K562 (cell line): Measurements from ENCODE around the gene KRT26. TPM values are rescaled to one million over a fixed set of nuclear protein-coding genes. Genes with fewer than 3 reads are reported as not detected.
A peak's percentile ranks its signal among the peaks of the same experiment; 100 is the strongest.

Source experiments
- C11orf30 ChIP-seq: fragments of 450-650 bp; IDR thresholded peaks from 2 replicates; pipeline ENCODE4 v1.6.1; 2016; ENCODE audit warnings: low read depth, mild to moderate bottlenecking
- CEBPB ChIP-seq: fragments of 450-650 bp; IDR thresholded peaks from 2 replicates; pipeline ENCODE4 v1.6.1; 2016; ENCODE audit warnings: missing genetic modification characterization, missing compliant biosample characterization
- E4F1 ChIP-seq: fragments of 250-450 bp; sonication (Bioruptor Pico); IDR thresholded peaks from 2 replicates; pipeline ENCODE4 v1.5.0; 2021; ENCODE audit warnings: mild to moderate bottlenecking, borderline replicate concordance
- FOXA1 ChIP-seq: fragments of 450-650 bp; IDR thresholded peaks from 2 replicates; pipeline ENCODE4 v1.6.1; 2016; ENCODE audit warnings: mild to moderate bottlenecking, borderline replicate concordance
- HES1 ChIP-seq: fragments of 450-650 bp; IDR thresholded peaks from 2 replicates; pipeline ENCODE4 v1.6.1; 2016; ENCODE audit warnings: low read depth, mild to moderate bottlenecking, moderate library complexity
- IRF9 ChIP-seq: fragments of 450-650 bp; IDR thresholded peaks from 2 replicates; pipeline ENCODE4 v1.6.1; 2016; ENCODE audit warnings: missing biosample characterization, missing genetic modification characterization
- KLF10 ChIP-seq: fragments of 250-450 bp; sonication (Bioruptor Pico); IDR thresholded peaks from 2 replicates; pipeline ENCODE4 v1.6.1; 2021; ENCODE audit warnings: matching md5 sums
- LARP7 ChIP-seq: fragments of 450-650 bp; IDR thresholded peaks from 2 replicates; pipeline ENCODE4 v1.6.1; 2016
- MLLT1 ChIP-seq, 2 experiments: fragments of 450-650 bp; IDR thresholded peaks; 2 replicates each; pipeline ENCODE4 v1.6.1; 2016
- NRF1 ChIP-seq, 2 experiments: fragments of 450-650 bp; IDR thresholded peaks in 1 of 2; conservative IDR thresholded peaks in 1 of 2; 2 replicates each; pipeline ENCODE4 v1.6.1; 2014; ENCODE audit warnings: mild to moderate bottlenecking in 2 of 2
- NUFIP1 ChIP-seq: fragments of 450-650 bp; IDR thresholded peaks from 2 replicates; pipeline ENCODE4 v1.6.1; 2018; ENCODE audit not compliant: partially characterized antibody
- PHF8 ChIP-seq: fragments of 200-600 bp; sonication (generic); IDR thresholded peaks from 2 replicates; pipeline ENCODE4 v1.6.1; 2012; ENCODE audit warnings: mixed run types, mild to moderate bottlenecking, inconsistent platforms, low read length, moderate library complexity, borderline replicate concordance
- POLR2AphosphoS2 ChIP-seq: IDR thresholded peaks from 2 replicates; pipeline ENCODE4 v1.6.1; 2012; ENCODE audit warnings: low read length, improper control_type of control experiment
- RAD21 ChIP-seq, 2 experiments: fragments of 250-450 bp in 1 of 2; fragments of 450-650 bp in 1 of 2; sonication (Bioruptor Pico) in 1 of 2; formaldehyde crosslinking in 1 of 2; IDR thresholded peaks in 1 of 2; conservative IDR thresholded peaks in 1 of 2; 2 replicates each; pipeline versions ENCODE4 v1.4.0 to v1.8.0; 2020 to 2022; ENCODE audit warnings: mild to moderate bottlenecking in 2 of 2, moderate library complexity in 1 of 2
- SMAD1 ChIP-seq: fragments of 150-350 bp; IDR thresholded peaks from 2 replicates; pipeline ENCODE4 v1.6.1; 2014; ENCODE audit warnings: low read length, low read depth; ENCODE audit not compliant: partially characterized antibody
- TGIF2 ChIP-seq: sonication (generic); formaldehyde crosslinking; IDR thresholded peaks from 2 replicates; pipeline ENCODE4 v1.8.1; 2022; ENCODE audit warnings: mild to moderate bottlenecking, missing genetic modification reagents, moderate library complexity
- ZBTB43 ChIP-seq: sonication (generic); formaldehyde crosslinking; IDR thresholded peaks from 2 replicates; pipeline ENCODE4 v1.8.0; 2023; ENCODE audit warnings: mild to moderate bottlenecking, missing genetic modification reagents
- ZNF282 ChIP-seq: sonication (generic); formaldehyde crosslinking; IDR thresholded peaks from 2 replicates; pipeline ENCODE4 v1.8.1; 2023; ENCODE audit warnings: missing genetic modification reagents
- ZNF512 ChIP-seq: IDR thresholded peaks from 2 replicates; pipeline ENCODE4 v1.6.1; 2016; ENCODE audit warnings: missing genetic modification characterization, missing compliant biosample characterization
- polyA plus RNA-seq, 8 experiments: library from polyadenylated mRNA; depleted of rRNA in 4 of 8; stranded (reverse) in 5 of 8; unstranded in 3 of 8; fragments of >200 nt; fragmentation: Nextera tagmentation in 2 of 8; fragmentation: Illumina TruSeq in 1 of 8; extraction: Ambion mirVana in 2 of 8; extraction: Trizol in 1 of 8; gene quantifications; 2 replicates each; pipeline versions ENCODE4 v1.2.1 to v1.2.3, GENCODE V29; 2011 to 2014; ENCODE audit warnings: inconsistent platforms in 1 of 8, missing spikeins in 1 of 8
- total RNA-seq, 7 experiments: library from RNA; depleted of rRNA in 6 of 7; stranded (reverse); fragments of >200 nt in 6 of 7; fragmentation: Illumina TruSeq in 2 of 7; extraction: Trizol in 2 of 7; gene quantifications; 2 replicates each; pipeline versions ENCODE4 v1.2.1 to v1.2.3, GENCODE V29; 2011 to 2021; ENCODE audit warnings: low replicate concordance in 1 of 7

Gene KRT26
- total and polyA plus RNA-seq, 9 of the 15 experiments (the other 6 are each of a cell fraction or from before 2014, with no cell fraction given): not detected

GRCh38 chr17:40819528-40820125, 47.6 kb upstream of the KRT26 start (continued):
- TF ChIP-seq POLR2AphosphoS2 (no peak), NRF1 (conservative IDR thresholded peaks at IDR 0.05 in 1 of 2, IDR thresholded peaks at IDR 0.05 in 1 of 2) (no peak), LARP7 (no peak), ZNF512 (tag) (no peak), KLF10 (CRISPR knock-in tag) (no peak), E4F1 (no peak), MLLT1 (IDR thresholded peaks at IDR 0.05) (peak in 1 of 2 experiments; percentile 31; a peak in 2 of 4 replicates), TGIF2 (no peak), HES1 (no peak; the same call in 1 of the 2 replicates), ZNF282 (CRISPR knock-in tag) (no peak), C11orf30 (peak; percentile 38), NUFIP1 (no peak), SMAD1 (no peak), RAD21 (CRISPR knock-in tag; conservative IDR thresholded peaks at IDR 0.05 in 1 of 2, IDR thresholded peaks at IDR 0.05 in 1 of 2) (no peak), CEBPB (tag) (peak; percentile 59), FOXA1 (no peak), IRF9 (tag) (no peak), ZBTB43 (no peak), PHF8 (no peak)
